HK-2 (cell line): ENCODE measurements around the gene DDHD1.

Experiments used
- DNase-seq: peaks from one replicate; pipeline ENCODE4 v3.0.0-alpha.2; 2018; ENCODE audit not compliant: unreplicated experiment

Gene DDHD1

DNA sequence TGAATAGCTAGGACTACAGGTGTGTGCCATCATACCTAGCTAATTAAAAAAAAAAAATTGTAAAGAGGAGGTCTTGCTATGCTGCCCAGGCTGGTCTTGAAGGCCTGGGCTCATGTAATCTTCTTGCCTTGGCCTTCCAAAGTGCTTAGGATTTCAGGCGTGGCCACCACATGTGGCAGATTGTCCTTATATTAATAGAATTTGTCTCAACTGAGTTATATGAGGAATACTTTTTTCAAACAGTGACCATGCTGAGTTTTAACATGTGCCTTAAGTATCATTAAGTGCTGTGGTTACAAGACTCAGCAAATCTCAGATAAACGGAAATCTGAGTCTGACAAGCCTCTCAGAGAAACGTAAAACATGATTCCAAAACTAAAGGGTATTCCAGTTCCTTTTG is 119.1 kb downstream of the DDHD1 start:
- DNase-seq, result no peak

DNA sequence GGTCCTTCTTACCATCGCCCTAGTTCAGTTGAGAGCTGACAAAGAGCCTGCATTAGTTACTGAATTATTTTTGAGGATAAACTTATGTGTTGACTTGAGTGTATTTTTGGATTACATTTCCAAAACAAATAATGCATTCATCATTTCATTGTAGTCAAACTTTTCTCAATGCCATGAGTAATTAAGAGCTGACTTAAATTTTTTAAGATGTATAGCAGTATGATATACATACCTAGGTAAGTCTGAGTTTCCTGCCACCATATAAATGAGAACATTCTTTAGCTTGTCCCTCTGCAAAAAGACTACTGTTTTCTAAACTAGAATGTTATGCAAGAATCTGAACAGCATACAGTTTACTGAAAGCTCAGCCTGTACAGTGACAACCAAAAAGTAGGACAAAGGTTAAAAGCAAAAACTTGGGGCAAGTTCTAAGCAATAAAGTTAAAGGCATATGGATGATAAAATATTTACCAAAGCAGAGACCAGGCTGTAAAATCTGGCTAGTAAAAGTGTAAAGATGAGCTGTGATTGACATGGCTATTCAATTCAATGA is 120.2 kb downstream of the DDHD1 start:
- DNase-seq, result no peak

DNA sequence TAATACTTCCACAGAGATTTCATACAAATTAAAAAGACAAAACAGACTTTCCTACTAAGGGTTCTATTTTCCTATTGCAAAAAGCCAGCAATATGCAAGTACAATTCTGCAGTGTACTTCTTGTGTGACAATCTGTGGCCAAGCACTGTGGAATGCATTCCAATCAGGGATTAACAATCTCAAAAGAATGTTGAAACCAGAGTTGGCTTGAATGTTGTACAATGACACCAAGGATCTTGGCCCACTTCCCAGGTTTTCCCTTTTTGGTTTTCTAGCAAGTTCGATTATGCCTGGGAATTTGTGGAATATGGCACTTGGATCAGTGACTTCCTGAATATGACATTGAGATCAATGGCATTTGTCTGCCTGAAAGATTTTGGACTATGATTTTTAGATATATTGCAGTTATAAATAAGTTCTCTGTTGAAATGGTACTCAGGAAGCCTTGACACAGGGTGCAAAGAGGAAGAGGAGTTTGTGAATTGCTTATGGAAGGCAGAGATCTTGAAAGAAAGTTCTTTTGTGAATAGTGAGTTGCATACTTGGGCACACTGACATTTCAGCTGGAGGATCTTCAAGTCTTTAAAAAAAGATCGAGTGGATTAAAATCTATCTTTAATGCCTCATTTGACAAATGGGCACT is 120.8 kb downstream of the DDHD1 start:
- no peak for DNase-seq

DNA sequence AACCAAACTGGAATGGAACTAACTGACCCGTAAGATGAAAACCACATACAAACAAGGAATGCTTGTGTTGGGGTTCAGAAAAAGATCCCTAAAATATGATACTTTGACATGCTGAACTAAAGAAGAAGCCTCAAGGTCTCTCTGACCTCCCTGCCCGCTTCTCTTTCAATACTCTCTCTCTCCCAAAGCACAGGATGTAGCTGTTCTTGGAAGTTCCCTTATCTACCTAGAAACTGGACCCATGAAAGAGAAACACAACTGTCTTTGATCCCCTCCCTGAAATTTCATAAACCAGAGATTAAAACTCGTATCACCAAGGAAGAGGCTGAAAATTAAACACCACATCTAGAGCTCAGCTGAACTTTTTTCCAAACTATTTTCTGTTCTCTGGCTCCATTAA is 125.6 kb downstream of the DDHD1 start:
- DNase-seq, result no peak

DNA sequence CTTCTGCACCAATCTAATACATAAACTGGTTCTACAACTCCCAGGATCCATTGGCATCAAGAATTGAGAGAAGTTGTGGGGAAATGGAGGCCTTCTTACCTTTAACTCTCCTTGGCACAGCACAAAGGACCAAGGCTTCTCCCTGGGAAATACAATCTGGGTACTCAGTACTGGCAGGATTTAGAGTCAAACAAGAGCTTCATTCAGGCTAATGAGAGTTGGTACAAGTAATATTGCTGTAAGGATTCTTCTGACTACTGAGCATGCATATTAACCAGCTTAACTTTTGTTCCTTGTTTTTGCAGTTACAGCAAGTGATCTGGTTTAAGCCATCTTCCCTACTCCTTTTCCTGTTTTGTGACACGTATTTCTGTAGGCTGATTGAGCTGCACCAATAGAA is 126.1 kb downstream of the DDHD1 start:
- DNase-seq, result no peak

DNA sequence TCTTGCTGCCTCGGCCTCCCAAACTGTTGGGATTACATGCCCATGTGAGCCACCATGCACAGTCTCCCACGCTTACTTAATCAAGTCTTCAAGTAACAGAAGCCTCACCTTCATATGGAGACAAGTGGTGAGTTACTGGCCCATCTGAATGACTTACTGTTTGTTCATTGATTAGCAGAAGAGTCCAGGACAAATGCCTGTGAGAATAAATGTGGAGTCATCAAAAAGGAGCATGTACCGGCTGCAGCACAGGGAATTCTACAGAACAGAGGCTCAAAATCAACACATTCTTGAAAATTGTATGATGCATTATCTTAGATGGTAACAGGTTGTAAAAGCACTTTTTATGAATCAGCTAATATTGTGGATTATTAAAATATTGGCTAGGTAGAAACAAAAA is 129.8 kb downstream of the DDHD1 start:
- DNase-seq, result no peak

DNA sequence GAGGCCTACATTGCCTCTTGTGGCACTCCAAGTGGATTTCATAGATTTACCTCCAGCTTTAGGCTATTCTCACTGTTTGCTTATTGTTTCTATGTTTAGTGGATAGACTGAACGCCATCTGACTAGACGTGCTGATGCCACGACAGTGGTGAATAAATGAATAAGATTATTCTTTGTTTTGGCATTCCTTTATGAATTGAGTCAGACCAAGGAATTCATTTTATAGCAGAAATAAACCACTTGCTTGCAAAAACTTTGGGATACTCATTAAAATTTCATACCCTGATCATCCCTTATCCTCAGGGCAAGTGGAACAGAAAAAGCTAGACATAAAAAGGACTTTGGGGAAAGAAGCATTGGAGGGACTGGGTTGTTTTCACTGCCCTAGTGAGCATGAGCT is 130.5 kb downstream of the DDHD1 start:
- DNase-seq, result no peak

- DNase-seq, result no peak
These were observed 132.8 kb downstream of the DDHD1 start for GRCh38 chr14:53020193-53020932.

DNA sequence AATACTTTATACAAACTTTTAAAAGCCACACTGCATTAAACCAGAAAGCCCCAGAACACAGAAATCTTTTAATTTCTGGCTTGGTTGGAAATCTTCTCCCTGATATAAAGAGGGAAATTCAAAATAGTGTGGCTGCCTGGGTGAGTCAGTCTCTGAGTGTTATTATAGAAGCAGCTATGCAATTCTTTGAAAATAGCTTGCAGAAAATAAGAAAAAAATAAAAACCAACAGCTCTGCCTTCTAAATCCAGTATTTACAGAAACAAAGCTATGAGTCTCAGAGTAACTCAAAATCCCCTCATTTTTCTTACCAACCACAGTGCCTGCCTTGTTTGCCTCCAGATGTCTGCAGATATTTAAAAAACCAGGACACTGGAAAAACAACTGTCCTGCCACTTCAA is 133.7 kb downstream of the DDHD1 start:
- no peak for DNase-seq

DNA sequence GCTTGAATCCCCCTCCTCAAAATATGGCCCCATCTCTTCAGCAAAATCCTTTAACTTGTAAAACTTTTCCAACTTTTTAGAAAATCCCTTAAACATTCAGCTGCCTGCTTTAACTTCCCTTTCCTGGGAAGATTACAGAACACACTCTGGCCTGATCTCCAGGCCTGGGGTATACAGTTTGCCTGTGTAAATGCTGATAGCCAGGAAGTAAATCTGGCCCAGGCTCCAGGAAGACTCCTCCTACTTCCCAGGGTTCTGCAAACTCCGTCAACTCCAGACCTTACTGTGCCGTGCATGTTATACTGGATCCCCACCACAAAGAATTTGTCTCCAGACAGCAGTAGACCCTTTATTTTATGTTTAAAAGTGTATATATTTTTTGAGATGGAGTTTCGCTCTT is 135.3 kb downstream of the DDHD1 start:
- DNase-seq, result no peak

GRCh38 chr14:53016919-53017318 is 136.2 kb downstream of the DDHD1 start:
- no peak for DNase-seq

GRCh38 chr14:53016491-53016890 is 136.6 kb downstream of the DDHD1 start:
- DNase-seq, result no peak

DNA sequence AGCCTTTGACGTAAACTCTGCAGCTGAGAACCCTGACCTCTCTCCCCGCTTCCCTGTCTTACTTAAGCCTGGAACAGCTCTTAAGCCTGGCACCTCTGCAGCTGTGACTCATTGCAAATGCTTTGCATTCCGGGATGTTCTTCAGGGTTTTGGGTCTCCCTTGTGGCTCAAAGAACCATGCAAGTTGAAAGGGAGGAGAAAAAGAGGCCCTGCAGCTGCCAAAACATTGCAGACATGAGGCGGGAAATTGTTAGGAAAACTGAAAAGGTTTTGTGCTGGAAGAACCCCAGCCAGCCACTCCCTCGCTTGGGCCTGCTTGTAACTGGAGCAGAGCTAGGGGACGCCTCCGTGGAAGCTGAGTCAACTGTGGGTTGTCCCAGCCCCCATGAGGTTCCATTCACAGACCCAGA is 142.1 kb downstream of the DDHD1 start:
- peak; percentile 67 for DNase-seq

GRCh38 chr14:53010193-53011040 is 142.7 kb downstream of the DDHD1 start:
- no peak for DNase-seq

GRCh38 chr14:53006931-53007562 is 146.1 kb downstream of the DDHD1 start:
- DNase-seq, result no peak

- DNase-seq, result no peak
These were observed 148.1 kb downstream of the DDHD1 start for GRCh38 chr14:53004976-53005375.

DNA sequence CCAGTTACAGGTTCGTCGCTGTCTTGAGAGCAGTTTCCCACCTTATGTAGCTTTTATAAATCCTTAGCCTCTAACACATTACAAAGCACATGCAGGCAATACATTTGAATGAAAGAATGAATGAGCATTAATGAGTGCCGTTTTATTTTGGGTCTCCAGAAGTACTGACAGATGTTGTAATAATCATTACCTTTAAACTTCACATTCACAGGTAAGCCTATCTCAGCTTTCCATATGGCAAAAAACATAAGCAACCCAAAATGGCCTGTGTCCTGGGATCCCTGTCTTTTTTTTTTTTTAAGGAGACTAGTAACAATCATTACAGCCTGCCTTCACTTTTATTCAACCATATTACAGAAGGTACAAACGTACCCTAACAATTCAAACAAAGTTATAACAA is 149.3 kb downstream of the DDHD1 start:
- no peak for DNase-seq

DNA sequence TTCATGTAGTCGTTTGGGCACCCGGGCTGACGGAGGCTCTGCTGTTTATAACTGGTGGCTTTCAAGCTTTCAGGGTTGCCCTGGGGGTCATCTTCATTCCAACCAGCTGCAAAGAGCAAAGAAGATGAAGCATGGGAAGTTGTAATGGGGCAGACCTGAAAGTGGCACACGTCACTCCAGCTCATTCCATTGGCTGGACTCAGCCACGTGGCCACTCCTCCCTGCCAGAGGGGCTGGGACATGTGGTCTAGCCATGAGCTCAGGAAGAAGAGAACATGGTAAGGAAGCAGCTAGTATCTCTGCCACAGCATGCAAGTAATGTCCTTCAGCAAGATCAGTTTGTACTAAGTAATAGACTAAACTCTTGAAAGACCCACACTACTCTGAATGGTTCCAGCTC is 150.5 kb downstream of the DDHD1 start:
- DNase-seq, result no peak

GRCh38 chr14:53001787-53002378 is 151.2 kb downstream of the DDHD1 start:
- no peak for DNase-seq

DNA sequence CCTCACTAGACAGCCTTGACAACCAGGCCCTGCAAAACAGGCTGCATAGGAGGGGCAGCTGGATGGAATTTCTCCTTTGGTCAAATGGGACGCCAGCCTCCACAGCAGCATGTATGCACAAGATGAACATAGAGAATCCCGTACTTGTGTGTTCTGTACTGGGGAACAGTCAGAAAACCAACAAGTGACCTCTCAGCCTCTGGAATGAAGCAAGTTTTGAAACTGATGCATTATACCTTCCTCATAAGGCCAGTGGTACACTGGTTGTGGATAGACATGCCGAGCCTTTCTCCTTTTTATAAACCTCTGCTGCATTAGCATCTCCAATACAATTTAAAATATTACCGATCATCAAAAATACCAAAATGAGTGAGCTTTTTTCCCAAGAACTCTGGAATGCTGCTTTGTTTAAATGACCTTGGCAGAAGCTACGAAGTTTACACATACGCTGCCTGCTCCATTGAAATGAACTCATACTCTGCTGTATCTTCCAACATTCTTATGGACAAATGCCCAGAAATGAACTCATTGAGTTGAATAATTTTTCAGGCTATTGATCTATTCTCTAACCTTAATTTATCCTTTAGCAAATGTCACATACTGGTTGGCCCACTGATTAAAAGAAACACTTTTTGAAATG is 154.6 kb downstream of the DDHD1 start:
- no peak for DNase-seq

DNA sequence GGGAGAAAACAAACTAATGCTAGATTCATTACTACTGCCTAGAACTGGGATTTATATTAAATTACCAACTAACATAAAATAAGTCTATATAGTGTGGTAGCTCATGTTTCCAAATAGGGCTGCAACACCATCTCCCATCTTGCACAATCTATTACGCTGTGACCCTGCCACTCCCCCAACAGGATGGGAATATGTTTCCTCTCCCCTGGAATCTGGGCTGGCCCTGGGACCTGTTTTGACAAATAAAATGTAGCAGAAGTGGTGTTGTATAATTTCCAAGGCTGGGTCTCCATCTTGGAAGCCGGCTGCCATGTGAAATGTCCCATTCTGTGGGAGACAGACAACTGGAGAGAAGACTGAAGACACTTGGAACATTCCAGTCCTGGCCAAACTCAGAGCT is 156.6 kb downstream of the DDHD1 start:
- DNase-seq, result no peak
